Midbrain (tissue), 1 donor: ENCODE measurements around the gene MSRB1.

ENCODE experiments used
- DNase-seq: peaks from one replicate; lab custom pipeline; 2025; lab: John Stamatoyannopoulos, UW

Gene MSRB1

GRCh38 chr16:1895949-1896675, 46.9 kb downstream of the MSRB1 start:
- DNase-seq, result no peak

GRCh38 chr16:1895068-1895467, 47.9 kb downstream of the MSRB1 start:
- no peak for DNase-seq

GRCh38 chr16:1890708-1891050, 52.3 kb downstream of the MSRB1 start:
- DNase-seq, result no peak

GRCh38 chr16:1890024-1890707, 52.8 kb downstream of the MSRB1 start:
- DNase-seq, result no peak
